ENCODE measurements around the gene STOML1. TPM values are rescaled to one million over a fixed set of nuclear protein-coding genes. Genes with fewer than 3 reads are reported as not detected.
"Not testable (repeated sequence)": the region's sequence is repeated elsewhere in the genome, so short reads cannot be mapped to it uniquely, and the experiment has no call there.

Gene STOML1
- total and polyA plus RNA-seq, 9 of the 15 experiments (the other 6 are each of a cell fraction or from before 2014, with no cell fraction given) = 0.25 to 9.7 (median 4.6) TPM

DNA sequence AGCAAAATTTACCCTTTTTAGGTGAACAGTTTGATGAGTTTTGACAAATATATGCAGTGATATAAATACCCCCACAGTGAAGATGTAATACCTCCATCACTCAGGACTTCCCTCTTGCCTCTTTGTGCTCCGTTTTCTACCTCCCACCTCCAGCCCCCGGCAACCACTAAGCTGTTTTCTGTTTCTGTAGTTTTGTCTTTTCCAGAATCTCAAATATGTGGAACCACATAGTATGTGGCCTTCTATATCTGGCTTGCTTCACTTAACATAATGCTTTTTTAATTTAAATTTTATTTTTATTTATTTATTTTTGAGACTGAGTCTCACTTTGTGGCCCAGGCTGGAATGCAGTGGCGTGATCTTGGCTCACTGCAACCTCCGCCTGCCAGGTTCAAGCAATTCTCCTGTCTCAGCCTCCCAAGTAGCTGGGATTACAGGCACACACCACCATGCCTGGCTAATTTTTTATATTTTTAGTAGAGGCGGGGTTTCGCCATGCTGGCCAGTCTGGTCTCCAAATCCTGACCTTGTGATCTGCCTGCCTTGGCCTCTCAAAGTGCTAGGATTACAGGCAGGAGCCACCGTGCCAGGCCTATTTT is 31.5 kb downstream of the STOML1 start:
- in situ Hi-C loops (cut with MboI) = loop anchor here (25.0 kb wide), 1 partner anchor 1327 kb away; the partner anchor contains the start of gene GOLGA6D
- H4K20me1 ChIP-seq (replicated peaks; ENCODE audit: control insufficient read depth, insufficient read depth, low read length); BruUV-seq (replicated peaks); H3K27ac ChIP-seq (ENCODE audit: extremely low read depth, low read depth, low read length); FAIRE-seq; H3K4me1 ChIP-seq (replicated peaks in 1 of 2; ENCODE audit: control insufficient read depth in 2 of 2, insufficient read depth in 2 of 2, low read length in 2 of 2); H3K9ac ChIP-seq (ENCODE audit: insufficient read depth in 1 of 2, low read depth in 2 of 2, low read length in 2 of 2); H2AFZ ChIP-seq (ENCODE audit: low read depth, low read length); H3K9me1 ChIP-seq (ENCODE audit: control insufficient read depth, insufficient read depth, low read length); H3K4me2 ChIP-seq (ENCODE audit: insufficient read depth, low read length); H3K9me3 ChIP-seq (replicated peaks; ENCODE audit: control insufficient read depth, insufficient read depth, low read depth, low read length); H3K4me3 ChIP-seq; ATAC-seq; DNase-seq (ENCODE audit: extremely low read depth in 1 of 4, low spot score in 3 of 4); intact Hi-C loops (cut with micrococcal nuclease); H3K79me2 ChIP-seq (ENCODE audit: control insufficient read depth, insufficient read depth, low read length); H3K36me3 ChIP-seq (ENCODE audit: control insufficient read depth, insufficient read depth, low read length); CTCF ChIA-PET (ENCODE audit: low intra/inter-chr PET ratio): not testable (repeated sequence)
- H3K27me3 ChIP-seq (ENCODE audit: control insufficient read depth in 2 of 2, insufficient read depth in 2 of 2, low read length in 2 of 2) = peaks cover 12 to 33% of the 10 kb centered on the region in 2 experiments; a peak in 4 of 5 replicates
- POLR2A ChIA-PET = interaction anchor here (1.0 kb wide), 1 partner anchor 9 kb away, joined by 4 read pairs; no protein-coding TSS in a partner anchor
- WGBS (ENCODE audit: insufficient coverage, low coverage, missing lambda C conversion rate) = 19% methylated on average over 7 of the region's 7 CpGs

GRCh38 chr15:73959801-73960200 is 32.3 kb downstream of the STOML1 start:
- WGBS (ENCODE audit: insufficient coverage, low coverage, missing lambda C conversion rate) = 1% methylated on average over 6 of the region's 6 CpGs
- Histone ChIP-seq H3K9me1 (ENCODE audit: control insufficient read depth, insufficient read depth, low read length) (peaks cover 2% of the 10 kb centered on the region), H3K4me2 (ENCODE audit: insufficient read depth, low read length) (no peak overlapping the region), H3K4me1 (replicated peaks in 1 of 2; ENCODE audit: control insufficient read depth in 2 of 2, insufficient read depth in 2 of 2, low read length in 2 of 2) (peaks cover 0 to under 1% of the 10 kb centered on the region in 2 experiments; a peak in 1 of 5 replicates), H3K9me3 (replicated peaks; ENCODE audit: control insufficient read depth, insufficient read depth, low read depth, low read length) (no peaks in the 10 kb centered on the region), H3K4me3 (no peak overlapping the region), H3K79me2 (ENCODE audit: control insufficient read depth, insufficient read depth, low read length) (no peaks in the 10 kb centered on the region), H3K27ac (ENCODE audit: extremely low read depth, low read depth, low read length) (no peak overlapping the region), H3K9ac (ENCODE audit: insufficient read depth in 1 of 2, low read depth in 2 of 2, low read length in 2 of 2) (no peak overlapping the region), H3K36me3 (ENCODE audit: control insufficient read depth, insufficient read depth, low read length) (no peaks in the 10 kb centered on the region), H4K20me1 (replicated peaks; ENCODE audit: control insufficient read depth, insufficient read depth, low read length) (peaks cover 3% of the 10 kb centered on the region; the same call in 1 of the 2 replicates), H3K27me3 (ENCODE audit: control insufficient read depth in 2 of 2, insufficient read depth in 2 of 2, low read length in 2 of 2) (peaks cover 12 to 34% of the 10 kb centered on the region in 2 experiments; a peak in 4 of 5 replicates), H2AFZ (ENCODE audit: low read depth, low read length) (no peak overlapping the region)
- in situ Hi-C loops (cut with MboI) (loop anchor here (10.0 to 25.0 kb wide), 2 partner anchors 365 to 1328 kb away; partner anchors contain the start of gene GOLGA6D), intact Hi-C loops (cut with micrococcal nuclease) (no loop called here)
- CTCF ChIA-PET (ENCODE audit: low intra/inter-chr PET ratio) = no interaction called here
- no TSS peak for BruUV-seq (replicated peaks)
- FAIRE-seq (no peak), DNase-seq (ENCODE audit: extremely low read depth in 1 of 4, low spot score in 3 of 4) (no peak), ATAC-seq (no peak)
- POLR2A ChIA-PET = interaction anchor here (1.0 to 1.6 kb wide), 2 partner anchors 10 kb away, joined by 4 read pairs; no protein-coding TSS in a partner anchor
- TF ChIP-seq NR0B1 (IDR thresholded peaks at IDR 0.05; ENCODE audit: partially characterized antibody) (no peak), SIRT6 (IDR thresholded peaks at IDR 0.05; ENCODE audit: low read depth, low read length) (no peak), RFX7 (CRISPR knock-in tag; IDR thresholded peaks at IDR 0.05) (no peak), ZNF561 (CRISPR knock-in tag; conservative IDR thresholded peaks at IDR 0.05) (no peak), CREM (IDR thresholded peaks at IDR 0.05; ENCODE audit: low read depth) (no peak)
